ENCODE measurements around the gene ABHD5. TPM values are rescaled to one million over a fixed set of nuclear protein-coding genes. Genes with fewer than 3 reads are reported as not detected.

The ABHD5 gene
- total RNA-seq, 2 experiments from 2014 or later = 13.0 to 13.9 TPM

DNA sequence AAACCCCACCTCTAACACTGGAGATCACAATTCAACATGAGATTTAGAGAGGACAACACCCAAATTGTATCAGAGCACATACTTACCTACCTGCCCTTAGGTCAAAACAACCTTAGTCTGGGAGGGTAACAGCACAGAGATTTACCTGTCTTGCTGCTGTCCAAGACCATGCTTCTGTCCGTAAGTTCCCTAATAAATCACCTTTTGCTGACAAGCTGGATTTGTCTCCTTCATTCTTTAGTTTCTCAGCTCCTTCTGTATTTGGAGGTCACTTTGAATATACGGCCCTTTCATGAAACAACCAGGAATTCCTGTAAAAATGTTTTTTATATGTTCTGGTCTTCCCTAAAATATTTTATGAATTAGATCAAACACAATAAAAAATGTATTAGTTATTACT lies 1.6 kb upstream of the ABHD5 start:
- H3K36me3 Mint-ChIP-seq (ENCODE audit: low read depth) = peaks cover 4% of the 10 kb centered on the region
- CTCF ChIA-PET = interaction anchor here (1.3 kb wide), 1 partner anchor 186 kb away, joined by 3 read pairs; no protein-coding TSS in a partner anchor
- peaks cover 8% of the 10 kb centered on the region for H3K27me3 Mint-ChIP-seq
- POLR2A ChIA-PET = no interaction called here
- H3K9me3 Mint-ChIP-seq = no peaks in the 10 kb centered on the region
- no peak overlapping the region for H3K27ac Mint-ChIP-seq
- H3K4me3 Mint-ChIP-seq = no peak overlapping the region
- no peak for DNase-seq
- peaks cover 32% of the 10 kb centered on the region for H3K4me1 Mint-ChIP-seq

DNA sequence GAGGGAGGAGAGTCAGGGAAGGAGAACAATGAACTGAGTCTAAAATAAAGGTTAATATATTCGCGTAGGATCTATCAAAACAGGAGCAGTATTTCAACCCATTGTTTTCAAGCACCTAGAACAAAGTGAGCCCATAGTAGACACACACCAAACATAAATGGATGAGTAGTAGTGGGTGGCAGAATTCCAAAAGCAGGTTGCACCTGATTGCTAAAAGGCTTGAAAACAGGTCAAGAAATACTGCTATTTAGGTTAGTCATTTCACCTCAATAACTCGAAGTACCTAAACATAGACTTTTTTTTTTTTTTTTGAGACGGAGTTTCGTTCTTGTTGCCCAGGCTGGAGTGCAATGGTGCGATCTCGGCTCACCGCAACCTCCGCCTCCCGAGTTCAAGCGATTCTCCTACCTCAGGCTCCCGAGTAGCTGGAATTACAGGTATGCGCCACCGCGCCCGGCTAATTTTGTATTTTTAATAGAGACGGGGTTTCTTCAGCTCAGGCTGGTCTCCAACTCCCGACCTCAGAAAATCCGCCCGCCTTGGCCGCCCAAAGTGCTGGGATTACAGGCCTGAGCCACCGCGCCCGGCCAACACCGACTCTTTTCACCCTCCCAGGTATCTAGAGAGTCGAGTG lies 855 bp upstream of the ABHD5 start:
- Mint-ChIP-seq H3K4me1 (peaks cover 34% of the 10 kb centered on the region), H3K36me3 (ENCODE audit: low read depth) (peaks cover 4% of the 10 kb centered on the region), H3K27me3 (peaks cover 8% of the 10 kb centered on the region), H3K27ac (peak overlapping the region; percentile 92), H3K9me3 (no peaks in the 10 kb centered on the region), H3K4me3 (peak overlapping the region; percentile 83)
- ChIA-PET CTCF (interaction anchor here (0.7 to 1.3 kb wide), 2 partner anchors 179 to 187 kb away, joined by 3 read pairs; no protein-coding TSS in a partner anchor), POLR2A (no interaction called here)
- DNase-seq = no peak

DNA sequence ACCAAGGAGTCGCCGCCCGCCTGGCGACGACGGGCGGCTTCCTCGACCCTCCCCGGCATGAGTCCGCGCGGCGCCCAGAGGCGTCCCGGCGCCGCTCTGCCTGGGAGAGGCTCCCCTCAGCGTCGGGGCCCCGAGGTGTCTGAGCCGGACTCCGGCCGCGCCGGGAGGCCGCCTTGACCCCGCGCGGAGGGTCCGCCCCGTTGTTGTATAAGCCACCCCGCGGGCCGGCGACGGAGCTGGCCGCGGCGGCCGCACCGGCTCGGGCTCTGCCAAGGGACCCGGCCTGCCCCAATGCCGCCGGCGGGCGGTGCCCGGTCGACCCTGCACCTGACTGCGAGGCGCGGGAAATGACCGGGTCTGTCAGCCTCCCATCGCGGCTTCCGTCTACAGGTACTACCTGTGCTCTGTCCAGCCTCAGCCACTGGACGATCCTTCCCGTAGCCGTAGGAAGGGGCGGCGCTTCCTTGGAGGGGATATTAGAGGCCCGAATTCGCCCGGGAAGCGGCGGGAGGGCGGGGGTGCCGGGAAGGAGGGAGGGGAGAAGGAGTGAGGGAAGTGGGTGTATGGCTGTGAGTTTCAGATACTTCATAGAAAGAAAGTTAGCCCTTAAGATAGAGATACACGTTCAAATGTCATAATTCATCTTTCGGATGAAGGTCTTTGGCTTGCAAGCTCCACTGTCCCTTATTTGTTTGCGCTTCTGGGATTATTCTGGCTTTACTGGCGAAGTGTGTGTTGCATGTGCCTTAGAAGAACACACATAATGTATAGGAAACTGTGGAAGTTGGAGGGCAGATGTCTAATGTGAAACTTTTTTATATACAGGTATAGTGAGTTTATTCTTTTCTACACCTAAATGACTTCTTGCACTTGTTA lies 620 bp downstream of the ABHD5 start:
- Mint-ChIP-seq H3K4me3 (peak overlapping the region; percentile 83), H3K36me3 (ENCODE audit: low read depth) (peaks cover 4% of the 10 kb centered on the region), H3K4me1 (peaks cover 38% of the 10 kb centered on the region), H3K27ac (peak overlapping the region; percentile 88), H3K27me3 (peaks cover 8% of the 10 kb centered on the region), H3K9me3 (no peaks in the 10 kb centered on the region)
- ChIA-PET POLR2A (interaction anchor here (0.6 kb wide), 1 partner anchor 82 kb away, joined by 3 read pairs; no protein-coding TSS in a partner anchor), CTCF (interaction anchor here (0.7 kb wide), 1 partner anchor 363 kb away, joined by 3 read pairs; no protein-coding TSS in a partner anchor)
- peak; percentile 45 for DNase-seq

DNA sequence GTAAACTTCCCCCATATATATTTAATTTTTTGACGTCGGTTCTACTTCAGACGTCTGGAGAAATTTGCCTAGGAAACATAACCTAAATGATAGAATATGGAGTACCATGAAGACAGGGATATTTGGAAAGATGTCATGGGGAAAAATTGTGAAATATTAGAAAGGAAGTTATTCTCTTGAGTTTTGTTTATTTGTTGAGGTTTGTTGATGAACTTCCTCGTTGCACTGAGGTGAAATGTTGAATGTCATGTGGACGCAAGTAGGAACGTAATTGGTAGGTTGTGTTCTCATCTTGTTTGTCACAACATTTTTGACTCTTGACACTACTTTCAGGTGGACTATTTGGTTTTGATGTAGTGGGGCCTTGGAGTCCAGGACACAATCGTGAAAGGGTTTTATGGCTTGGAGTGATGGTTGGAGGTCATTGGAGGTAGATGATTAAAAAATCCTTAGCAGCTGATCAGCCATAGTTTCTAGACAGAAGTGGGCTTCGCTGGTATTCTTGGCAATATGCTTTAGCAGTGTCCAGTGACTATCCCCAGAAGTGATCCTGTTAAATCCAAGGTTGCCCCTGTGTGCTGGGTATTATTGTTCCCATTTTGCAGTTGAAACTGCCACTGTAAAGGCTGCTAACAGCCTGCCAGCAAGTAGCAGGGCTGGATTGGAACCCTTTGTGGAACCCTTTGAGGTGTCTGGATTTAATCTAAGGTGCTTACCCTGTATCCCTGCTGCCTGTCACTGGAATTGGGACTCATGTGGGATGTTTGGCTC lies 1.5 kb downstream of the ABHD5 start:
- DNase-seq = no peak
- Mint-ChIP-seq H3K27ac (peak overlapping the region; percentile 88), H3K4me3 (peak overlapping the region; percentile 80), H3K36me3 (ENCODE audit: low read depth) (peaks cover 4% of the 10 kb centered on the region), H3K4me1 (peaks cover 40% of the 10 kb centered on the region), H3K9me3 (no peaks in the 10 kb centered on the region), H3K27me3 (peaks cover 8% of the 10 kb centered on the region)
- ChIA-PET CTCF (no interaction called here), POLR2A (no interaction called here)

DNA sequence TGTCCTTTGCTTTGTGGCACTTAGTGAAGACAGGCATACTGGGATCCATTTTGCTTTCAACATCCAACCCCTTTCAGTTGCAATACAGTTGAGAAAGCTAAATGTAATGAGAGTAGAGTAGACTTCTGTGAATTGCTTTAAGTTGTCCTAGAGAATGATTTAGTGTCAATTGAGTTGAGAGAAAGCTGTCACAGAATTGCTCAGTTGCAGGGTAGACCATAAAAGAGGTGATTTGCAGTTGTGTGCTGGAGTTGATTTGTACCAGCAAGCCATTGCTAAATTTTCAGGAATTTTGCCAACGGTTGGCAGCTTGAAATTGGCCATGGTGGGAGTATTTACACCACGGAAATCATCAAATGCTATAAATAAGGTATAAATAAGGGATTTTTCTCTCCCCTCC lies 2.2 kb downstream of the ABHD5 start:
- CTCF ChIA-PET = interaction anchor here (0.6 kb wide), 1 partner anchor 87 kb away, joined by 3 read pairs; no protein-coding TSS in a partner anchor
- DNase-seq = no peak
- Mint-ChIP-seq H3K9me3 (no peaks in the 10 kb centered on the region), H3K4me1 (peaks cover 40% of the 10 kb centered on the region), H3K4me3 (peak overlapping the region; percentile 40), H3K27ac (no peak overlapping the region), H3K36me3 (ENCODE audit: low read depth) (peaks cover 3% of the 10 kb centered on the region), H3K27me3 (peaks cover 8% of the 10 kb centered on the region)
- POLR2A ChIA-PET = interaction anchor here (0.6 kb wide), 1 partner anchor 180 kb away, joined by 4 read pairs; no protein-coding TSS in a partner anchor

DNA sequence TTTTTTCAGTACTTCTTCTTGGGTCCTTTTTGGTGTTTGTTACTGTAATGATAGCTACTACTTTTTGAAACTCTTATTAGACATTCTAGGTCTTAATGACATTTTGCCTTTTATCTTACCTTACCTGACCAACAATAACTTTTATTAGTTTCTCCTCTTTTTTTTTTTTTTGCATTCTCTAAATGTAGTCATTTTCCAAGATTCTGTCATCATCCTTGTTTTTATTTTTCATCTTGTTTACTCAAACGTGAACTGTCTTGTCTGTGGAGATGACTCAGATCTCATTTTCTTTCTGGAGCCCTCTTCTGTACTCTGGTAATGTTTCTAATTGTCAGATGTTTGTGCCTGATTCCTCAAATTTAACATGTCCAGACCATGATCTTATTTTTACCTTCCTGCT lies 2.9 kb downstream of the ABHD5 start:
- H3K4me1 Mint-ChIP-seq = peaks cover 40% of the 10 kb centered on the region
- H3K9me3 Mint-ChIP-seq = no peaks in the 10 kb centered on the region
- POLR2A ChIA-PET = interaction anchor here (0.6 kb wide), 1 partner anchor 181 kb away, joined by 4 read pairs; no protein-coding TSS in a partner anchor
- no peak overlapping the region for H3K4me3 Mint-ChIP-seq
- CTCF ChIA-PET = interaction anchor here (0.5 to 0.6 kb wide), 3 partner anchors 86 to 677 kb away, joined by 3 read pairs; no protein-coding TSS in a partner anchor
- H3K27ac Mint-ChIP-seq = no peak overlapping the region
- H3K27me3 Mint-ChIP-seq = peaks cover 8% of the 10 kb centered on the region
- DNase-seq = no peak
- peaks cover 6% of the 10 kb centered on the region for H3K36me3 Mint-ChIP-seq (ENCODE audit: low read depth)

DNA sequence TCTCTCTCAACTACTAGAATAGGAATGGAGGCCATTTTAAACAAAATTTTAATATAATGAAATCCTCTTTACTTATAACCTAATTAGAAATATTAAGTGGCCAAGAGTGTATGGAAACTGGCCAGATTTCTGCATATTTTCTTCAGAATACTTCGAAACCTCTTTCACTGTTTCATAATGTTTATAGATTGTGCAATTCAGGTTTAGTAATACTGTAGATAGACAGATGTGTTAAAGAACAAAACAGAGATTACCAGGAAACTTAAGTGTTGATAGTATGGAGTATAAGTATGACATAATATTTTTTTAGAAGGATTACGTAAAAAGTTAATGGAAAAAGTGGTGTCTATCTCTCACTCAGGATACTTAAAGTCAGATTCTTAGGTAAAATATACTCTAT lies 4.7 kb downstream of the ABHD5 start:
- Mint-ChIP-seq H3K27me3 (peaks cover 2% of the 10 kb centered on the region), H3K27ac (no peak overlapping the region), H3K9me3 (no peaks in the 10 kb centered on the region), H3K4me3 (no peak overlapping the region), H3K4me1 (peaks cover 36% of the 10 kb centered on the region), H3K36me3 (ENCODE audit: low read depth) (peaks cover 8% of the 10 kb centered on the region)
- ChIA-PET CTCF (no interaction called here), POLR2A (no interaction called here)
- DNase-seq = no peak

DNA sequence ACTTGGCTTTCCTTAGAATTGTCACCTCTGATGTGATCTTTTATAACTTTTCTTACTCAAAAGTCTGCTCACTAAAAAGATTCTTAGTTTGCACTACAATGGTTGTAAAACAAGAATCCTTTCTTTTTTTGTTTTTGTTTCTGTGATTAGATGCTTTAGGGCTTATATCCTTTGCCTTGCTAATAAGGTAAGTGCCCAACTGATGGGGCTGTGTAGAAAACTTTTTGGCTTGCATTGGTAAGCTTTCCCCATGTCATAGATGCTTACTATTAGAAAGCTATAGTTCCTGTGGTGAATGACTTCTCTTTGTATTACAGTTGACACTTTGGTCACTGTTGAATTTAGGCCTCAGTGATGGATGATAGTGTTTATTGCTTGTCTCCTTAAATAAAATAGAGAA lies 5.1 kb downstream of the ABHD5 start:
- CTCF ChIA-PET = interaction anchor here (1.3 kb wide), 1 partner anchor 66 kb away, joined by 3 read pairs; no protein-coding TSS in a partner anchor
- Mint-ChIP-seq H3K9me3 (no peaks in the 10 kb centered on the region), H3K27me3 (peaks cover 2% of the 10 kb centered on the region), H3K4me1 (peaks cover 32% of the 10 kb centered on the region), H3K36me3 (ENCODE audit: low read depth) (peaks cover 9% of the 10 kb centered on the region), H3K27ac (no peak overlapping the region), H3K4me3 (no peak overlapping the region)
- DNase-seq = no peak
- POLR2A ChIA-PET = no interaction called here

DNA sequence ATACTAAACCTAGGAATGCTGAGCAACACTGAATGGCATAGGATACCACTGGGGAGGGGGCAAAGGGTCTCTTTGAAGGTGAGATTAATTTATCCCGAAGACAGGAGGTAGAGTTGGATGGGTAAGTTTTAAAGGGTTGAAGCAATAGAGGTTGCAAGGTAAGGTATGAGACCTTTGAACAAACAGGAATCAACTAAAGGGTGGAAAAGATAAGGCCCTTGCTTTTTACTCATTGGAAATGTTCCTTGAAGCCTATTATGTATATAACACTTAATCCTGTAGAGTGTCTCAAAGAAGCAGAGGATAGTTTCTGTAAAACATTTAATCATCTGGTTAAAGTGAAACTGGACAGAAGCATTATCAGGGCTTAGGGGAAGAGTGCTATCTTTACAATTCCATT lies 5.7 kb downstream of the ABHD5 start:
- no peak for DNase-seq
- H3K9me3 Mint-ChIP-seq = no peaks in the 10 kb centered on the region
- POLR2A ChIA-PET = no interaction called here
- H3K4me3 Mint-ChIP-seq = no peak overlapping the region
- peaks cover 10% of the 10 kb centered on the region for H3K36me3 Mint-ChIP-seq (ENCODE audit: low read depth)
- H3K27me3 Mint-ChIP-seq = peaks cover 2% of the 10 kb centered on the region
- CTCF ChIA-PET = interaction anchor here (0.9 to 1.3 kb wide), 2 partner anchors 26 to 66 kb away, joined by 3 read pairs; no protein-coding TSS in a partner anchor
- H3K4me1 Mint-ChIP-seq = peaks cover 32% of the 10 kb centered on the region
- H3K27ac Mint-ChIP-seq = no peak overlapping the region

DNA sequence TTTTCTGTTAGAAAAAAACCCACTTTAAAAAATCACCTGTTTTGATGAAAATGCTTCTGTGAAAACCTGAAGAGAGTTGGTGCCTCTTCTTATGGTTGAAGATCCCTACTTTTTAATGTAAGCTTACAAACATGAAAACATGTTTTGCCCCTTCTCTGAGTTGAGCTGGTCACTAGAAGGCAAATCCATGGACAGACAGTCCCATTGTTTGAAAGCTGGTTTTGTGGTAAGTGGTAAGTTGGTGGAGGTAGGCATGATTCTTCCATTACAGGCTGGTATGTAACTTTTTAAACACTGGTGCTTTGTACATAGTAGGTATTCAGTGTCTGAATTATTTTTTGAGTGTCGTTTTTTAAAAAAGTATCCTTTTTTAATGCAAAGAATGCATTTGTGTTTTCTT lies 6.1 kb downstream of the ABHD5 start:
- DNase-seq = no peak
- no peak overlapping the region for H3K4me3 Mint-ChIP-seq
- H3K36me3 Mint-ChIP-seq (ENCODE audit: low read depth) = peaks cover 12% of the 10 kb centered on the region
- H3K4me1 Mint-ChIP-seq = peaks cover 29% of the 10 kb centered on the region
- H3K27ac Mint-ChIP-seq = no peak overlapping the region
- peaks cover 2% of the 10 kb centered on the region for H3K27me3 Mint-ChIP-seq
- H3K9me3 Mint-ChIP-seq = no peaks in the 10 kb centered on the region
- CTCF ChIA-PET = interaction anchor here (0.8 to 1.6 kb wide), 4 partner anchors 9 to 65 kb away, joined by 3 to 4 read pairs (median 3); no protein-coding TSS in a partner anchor
- POLR2A ChIA-PET = no interaction called here

DNA sequence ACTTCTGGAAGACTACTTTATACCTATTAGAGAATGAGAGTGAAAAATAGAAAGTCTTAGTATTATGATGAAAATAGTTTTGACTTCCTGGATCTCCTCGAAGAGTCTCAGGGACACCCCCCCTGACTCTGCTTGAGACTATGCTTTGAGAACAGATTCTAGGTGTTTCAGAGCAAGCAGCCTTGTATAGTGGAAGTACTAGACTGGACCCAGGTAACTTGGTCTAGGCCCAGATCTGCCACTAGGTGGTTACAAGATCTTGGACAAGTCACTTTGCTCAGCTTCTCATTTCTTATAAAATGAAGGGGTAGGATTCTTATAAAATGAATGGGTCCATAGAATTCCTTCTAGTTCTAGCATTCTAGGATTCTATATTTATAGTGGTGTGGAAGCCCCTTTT lies 9.1 kb downstream of the ABHD5 start:
- Mint-ChIP-seq H3K4me1 (peaks cover 13% of the 10 kb centered on the region), H3K36me3 (ENCODE audit: low read depth) (peaks cover 12% of the 10 kb centered on the region), H3K27ac (no peak overlapping the region), H3K4me3 (no peak overlapping the region), H3K9me3 (no peaks in the 10 kb centered on the region), H3K27me3 (no peaks in the 10 kb centered on the region)
- ChIA-PET POLR2A (no interaction called here), CTCF (no interaction called here)
- DNase-seq = peak; percentile 9

DNA sequence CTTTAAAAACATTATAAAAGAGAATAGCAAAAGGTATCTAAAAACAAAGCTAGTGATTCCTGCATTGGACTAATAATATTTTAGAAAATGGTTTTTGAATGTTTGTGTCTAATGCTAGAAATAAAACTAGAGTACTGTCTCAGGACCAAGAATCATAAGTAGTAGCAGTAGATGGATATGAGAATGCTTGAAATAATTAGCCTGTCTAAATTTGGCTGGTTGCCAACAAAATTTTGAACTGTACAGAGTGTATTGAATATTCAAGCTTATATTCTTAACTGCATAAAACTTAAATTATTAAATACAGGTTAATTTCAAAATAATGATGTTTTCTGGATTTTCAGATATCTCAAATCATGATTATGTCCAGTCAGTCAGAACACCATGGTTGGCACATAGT lies 14.0 kb downstream of the ABHD5 start:
- H3K36me3 Mint-ChIP-seq (ENCODE audit: low read depth) = peaks cover 22% of the 10 kb centered on the region
- CTCF ChIA-PET = no interaction called here
- peaks cover 13% of the 10 kb centered on the region for H3K4me1 Mint-ChIP-seq
- no peaks in the 10 kb centered on the region for H3K27me3 Mint-ChIP-seq
- H3K9me3 Mint-ChIP-seq = no peaks in the 10 kb centered on the region
- H3K4me3 Mint-ChIP-seq = no peak overlapping the region
- DNase-seq = no peak
- POLR2A ChIA-PET = no interaction called here
- H3K27ac Mint-ChIP-seq = no peak overlapping the region
